Nephron progenitor cell (in vitro differentiated cells): ENCODE measurements around the gene NUDT4B.
"Not testable (repeated sequence)": the region's sequence is repeated elsewhere in the genome, so short reads cannot be mapped to it uniquely, and the experiment has no call there.

Source experiments
- DNase-seq: peaks from one replicate; pipeline ENCODE4 v3.0.0; 2021
- H3K27ac Mint-ChIP-seq: 2 replicates; pipeline ENCODE4 v1.8.0; 2021; ENCODE audit warnings: mild to moderate bottlenecking, moderate library complexity, mixed read lengths
- H3K27me3 Mint-ChIP-seq: 2 replicates; pipeline ENCODE4 v1.8.0; 2021; ENCODE audit warnings: mild to moderate bottlenecking, low read depth, mixed read lengths; ENCODE audit not compliant: poor library complexity
- H3K36me3 Mint-ChIP-seq: 2 replicates; pipeline ENCODE4 v1.8.0; 2021; ENCODE audit warnings: low read depth, mixed read lengths
- H3K4me1 Mint-ChIP-seq: 2 replicates; pipeline ENCODE4 v1.8.0; 2021; ENCODE audit warnings: mixed read lengths
- H3K4me3 Mint-ChIP-seq: 2 replicates; pipeline ENCODE4 v1.8.0; 2021; ENCODE audit warnings: mild to moderate bottlenecking, moderate library complexity, mixed read lengths
- H3K9me3 Mint-ChIP-seq: 2 replicates; pipeline ENCODE4 v1.8.0; 2021; ENCODE audit warnings: mild to moderate bottlenecking, moderate library complexity, mixed read lengths

NUDT4B gene

GRCh38 chr1:148748563-148749334 lies at the start of gene NUDT4B:
TSS of gene NUDT4B (plus strand) at chr1:148748774. CDS start at chr1:148748953, 179 bp downstream.
- H3K9me3 Mint-ChIP-seq, H3K4me3 Mint-ChIP-seq, H3K4me1 Mint-ChIP-seq, DNase-seq, H3K27me3 Mint-ChIP-seq, H3K27ac Mint-ChIP-seq, H3K36me3 Mint-ChIP-seq: not testable (repeated sequence)

- H3K36me3 Mint-ChIP-seq, H3K27ac Mint-ChIP-seq, H3K27me3 Mint-ChIP-seq, H3K9me3 Mint-ChIP-seq, H3K4me1 Mint-ChIP-seq, DNase-seq, H3K4me3 Mint-ChIP-seq: not testable (repeated sequence)
These were observed 49.2 kb upstream of the NUDT4B start for GRCh38 chr1:148699357-148699756.

DNA sequence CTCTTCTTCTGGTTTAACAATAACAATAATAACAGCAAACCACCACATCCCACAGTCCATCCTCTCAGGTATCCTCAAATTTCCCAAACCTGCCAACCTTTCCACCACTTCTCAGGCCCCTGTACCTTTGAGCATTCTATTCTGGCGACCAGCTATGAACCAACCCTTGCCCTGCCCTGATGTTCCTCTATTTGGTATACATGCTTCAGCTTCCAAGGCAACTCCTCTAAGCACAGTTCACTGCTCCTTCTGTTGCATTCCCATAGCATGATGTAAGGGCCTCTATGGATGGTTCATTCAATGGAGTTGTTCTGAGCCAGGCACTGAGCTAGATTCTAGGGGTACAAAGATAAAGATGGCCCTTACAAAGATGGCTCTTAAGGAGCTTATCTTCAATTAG lies 46.3 kb upstream of the NUDT4B start:
- H3K27me3 Mint-ChIP-seq, result not testable (repeated sequence)

DNA sequence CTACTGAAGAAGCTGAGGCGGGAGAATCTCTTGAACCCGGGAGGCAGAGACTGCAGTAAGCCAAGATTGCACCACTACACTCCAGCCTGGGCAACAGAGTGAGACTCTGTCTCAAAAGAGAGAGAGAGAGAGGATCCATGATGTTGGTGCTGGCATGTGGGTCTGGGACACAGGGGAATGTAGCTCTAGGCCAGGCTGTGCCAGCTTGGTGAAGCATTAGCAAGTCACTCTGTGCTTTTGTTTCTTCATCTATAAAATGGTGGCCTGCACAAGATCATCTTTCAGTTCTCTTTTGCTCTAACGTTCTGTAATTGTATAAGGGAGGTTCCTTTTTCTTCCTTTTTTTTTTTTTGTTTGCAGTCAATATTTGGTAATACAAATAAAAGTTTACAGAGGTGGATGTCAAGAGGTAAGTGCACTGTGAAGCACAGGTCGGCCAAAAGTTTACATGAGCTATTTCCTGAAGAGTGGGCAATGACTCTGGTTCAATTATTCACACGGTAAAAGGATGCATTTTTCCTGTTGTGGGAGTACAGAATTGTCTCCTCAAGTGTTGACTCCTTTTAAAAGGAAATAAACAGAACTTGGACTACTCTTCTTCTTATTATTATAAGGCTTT lies 44.5 kb upstream of the NUDT4B start:
- H3K27ac Mint-ChIP-seq, H3K36me3 Mint-ChIP-seq, H3K27me3 Mint-ChIP-seq, DNase-seq, H3K4me1 Mint-ChIP-seq, H3K4me3 Mint-ChIP-seq, H3K9me3 Mint-ChIP-seq: not testable (repeated sequence)

More for the DNA sequence above, 46.3 kb upstream of the NUDT4B start:
- H3K4me1 Mint-ChIP-seq, H3K27ac Mint-ChIP-seq, DNase-seq, H3K9me3 Mint-ChIP-seq, H3K4me3 Mint-ChIP-seq, H3K36me3 Mint-ChIP-seq: not testable (repeated sequence)

- not testable (repeated sequence) for H3K36me3 Mint-ChIP-seq, H3K27ac Mint-ChIP-seq, H3K27me3 Mint-ChIP-seq, DNase-seq, H3K9me3 Mint-ChIP-seq, H3K4me1 Mint-ChIP-seq, H3K4me3 Mint-ChIP-seq
These were observed 43.1 kb upstream of the NUDT4B start for GRCh38 chr1:148705316-148705948.

- H3K4me1 Mint-ChIP-seq, H3K36me3 Mint-ChIP-seq, H3K27ac Mint-ChIP-seq, H3K4me3 Mint-ChIP-seq, DNase-seq, H3K9me3 Mint-ChIP-seq, H3K27me3 Mint-ChIP-seq: not testable (repeated sequence)
These were observed 39.7 kb upstream of the NUDT4B start for GRCh38 chr1:148708779-148709333.

- not testable (repeated sequence) for H3K4me1 Mint-ChIP-seq, H3K36me3 Mint-ChIP-seq, H3K27me3 Mint-ChIP-seq, H3K4me3 Mint-ChIP-seq, H3K27ac Mint-ChIP-seq, H3K9me3 Mint-ChIP-seq, DNase-seq
These were observed 37.6 kb upstream of the NUDT4B start for GRCh38 chr1:148710772-148711523.

DNA sequence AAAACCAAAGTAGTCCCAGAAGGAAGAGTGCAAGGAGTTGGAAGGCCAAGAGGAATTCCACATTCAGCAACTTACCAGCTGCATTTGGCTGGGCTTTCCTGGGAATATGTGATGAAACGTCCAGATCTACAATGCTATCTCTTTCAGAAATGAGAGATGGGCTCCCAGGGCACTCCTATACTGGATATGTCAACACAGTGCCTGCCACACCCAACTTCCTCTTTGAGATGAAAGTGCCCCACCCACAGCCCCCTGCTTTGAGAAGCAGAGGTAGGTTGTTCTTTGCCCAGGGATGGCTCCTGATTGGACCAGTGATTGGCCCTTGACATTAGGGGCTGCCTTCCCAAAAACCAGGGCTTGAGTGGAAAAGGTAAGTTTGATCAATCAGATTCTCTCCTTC lies 36.2 kb upstream of the NUDT4B start:
- H3K9me3 Mint-ChIP-seq, H3K4me3 Mint-ChIP-seq, H3K36me3 Mint-ChIP-seq, H3K27me3 Mint-ChIP-seq, H3K4me1 Mint-ChIP-seq, DNase-seq, H3K27ac Mint-ChIP-seq: not testable (repeated sequence)

DNA sequence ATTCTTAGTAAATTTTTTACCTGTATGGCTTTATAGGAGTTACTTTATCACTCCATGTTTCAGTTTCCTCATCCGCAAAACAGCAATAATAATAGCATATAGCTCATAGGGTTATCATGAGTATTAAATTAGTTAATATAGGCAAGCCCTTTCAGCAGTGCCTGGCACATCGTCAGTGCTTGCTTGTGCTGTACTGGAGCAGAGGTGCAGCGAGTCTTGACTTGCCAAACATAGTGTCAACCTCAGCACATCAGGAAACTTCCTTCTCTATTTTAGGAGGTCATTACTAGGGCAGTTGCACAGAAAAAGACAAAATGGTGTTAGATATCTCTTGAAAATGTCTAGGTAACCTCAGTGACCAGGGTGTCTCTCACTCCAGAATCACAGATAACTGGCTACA lies 33.1 kb upstream of the NUDT4B start:
- not testable (repeated sequence) for H3K4me3 Mint-ChIP-seq, H3K9me3 Mint-ChIP-seq, H3K36me3 Mint-ChIP-seq, H3K27ac Mint-ChIP-seq, DNase-seq, H3K27me3 Mint-ChIP-seq, H3K4me1 Mint-ChIP-seq

GRCh38 chr1:148716966-148717520 lies 31.5 kb upstream of the NUDT4B start:
- DNase-seq, H3K4me1 Mint-ChIP-seq, H3K36me3 Mint-ChIP-seq, H3K27me3 Mint-ChIP-seq, H3K27ac Mint-ChIP-seq, H3K4me3 Mint-ChIP-seq, H3K9me3 Mint-ChIP-seq: not testable (repeated sequence)

GRCh38 chr1:148720918-148721317 lies 27.7 kb upstream of the NUDT4B start:
- H3K9me3 Mint-ChIP-seq, H3K27me3 Mint-ChIP-seq, DNase-seq, H3K36me3 Mint-ChIP-seq, H3K4me1 Mint-ChIP-seq, H3K4me3 Mint-ChIP-seq, H3K27ac Mint-ChIP-seq: not testable (repeated sequence)

DNA sequence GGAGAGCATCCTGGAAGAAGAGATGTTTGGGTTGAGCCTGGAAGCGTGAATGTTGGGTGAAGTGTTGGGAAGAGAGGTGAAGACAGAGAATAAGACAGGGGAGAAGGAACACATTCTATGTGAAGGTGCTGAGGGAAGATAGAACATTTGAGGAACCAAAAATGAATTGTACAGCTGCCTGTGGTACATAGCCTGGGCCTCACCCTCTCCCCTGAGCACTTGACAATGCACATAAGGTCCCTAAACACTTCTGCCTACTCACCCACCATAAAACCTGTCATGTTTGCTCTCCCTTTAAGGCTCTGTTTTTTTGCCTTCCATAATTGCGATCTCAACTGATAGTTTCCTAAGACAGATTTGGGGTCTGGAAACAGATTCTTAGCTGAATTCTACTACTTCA lies 25.8 kb upstream of the NUDT4B start:
- not testable (repeated sequence) for H3K9me3 Mint-ChIP-seq, DNase-seq, H3K27ac Mint-ChIP-seq, H3K4me1 Mint-ChIP-seq, H3K4me3 Mint-ChIP-seq, H3K27me3 Mint-ChIP-seq, H3K36me3 Mint-ChIP-seq

GRCh38 chr1:148723515-148723914 lies 25.1 kb upstream of the NUDT4B start:
- DNase-seq, H3K9me3 Mint-ChIP-seq, H3K27me3 Mint-ChIP-seq, H3K4me3 Mint-ChIP-seq, H3K4me1 Mint-ChIP-seq, H3K27ac Mint-ChIP-seq, H3K36me3 Mint-ChIP-seq: not testable (repeated sequence)

DNA sequence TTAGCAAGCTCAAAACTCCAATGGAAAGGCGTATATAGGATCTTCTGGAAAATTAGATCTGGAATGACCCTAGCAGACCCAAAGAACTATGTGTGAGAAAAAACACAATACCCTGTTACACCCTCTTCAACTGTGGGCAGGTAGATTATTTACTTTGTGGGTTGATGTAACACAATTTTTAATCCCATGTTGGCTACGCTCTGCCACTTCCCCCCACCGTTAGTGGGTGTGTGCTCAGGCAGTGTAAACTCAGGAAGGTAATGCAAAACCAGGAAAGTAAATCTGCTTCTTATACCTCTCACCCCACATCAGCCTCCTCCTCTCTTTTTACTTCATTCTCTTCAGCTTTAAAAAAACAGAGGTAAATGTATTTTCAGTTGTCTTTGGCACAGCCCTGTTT lies 23.7 kb upstream of the NUDT4B start:
- H3K27me3 Mint-ChIP-seq, H3K4me1 Mint-ChIP-seq, H3K27ac Mint-ChIP-seq, H3K4me3 Mint-ChIP-seq, H3K9me3 Mint-ChIP-seq, H3K36me3 Mint-ChIP-seq, DNase-seq: not testable (repeated sequence)
